Stomach (tissue), 4 donors: ENCODE data around the gene ANXA8.

Experiments
- CTCF ChIP-seq, 7 experiments: fragments of 450-650 bp in 4 of 7; fragments of 200-600 bp in 3 of 7; sonication (generic) in 3 of 7; IDR thresholded peaks; one replicate each; pipeline ENCODE4 v1.5.1; 2016 to 2019; ENCODE audit warnings: antibody characterized with exemption in 7 of 7, control low read depth in 2 of 7, mild to moderate bottlenecking in 1 of 7
- EP300 ChIP-seq: sonication (generic); formaldehyde crosslinking; IDR thresholded peaks from one replicate; pipeline ENCODE4 v1.6.1; 2017; ENCODE audit warnings: antibody characterized with exemption
- POLR2A ChIP-seq, 4 donors: fragments of 450-650 bp; IDR thresholded peaks; one replicate each; pipeline ENCODE4 v1.6.1; 2016; ENCODE audit warnings: antibody characterized with exemption in 4 of 4, control low read depth in 2 of 4, mild to moderate bottlenecking in 1 of 4, moderate library complexity in 1 of 4
- POLR2AphosphoS5 ChIP-seq, 3 donors: sonication (generic); formaldehyde crosslinking; IDR thresholded peaks; one replicate each; pipeline ENCODE4 v1.6.1; 2016; ENCODE audit warnings: antibody characterized with exemption in 3 of 3

- TF ChIP-seq CTCF (IDR thresholded peaks at IDR 0.05) (no peak), POLR2AphosphoS5 (IDR thresholded peaks at IDR 0.05) (no peak), EP300 (no peak), POLR2A (IDR thresholded peaks at IDR 0.05) (no peak)
Measured at GRCh38 chr10:47421057-47421952, 62.6 kb downstream of the ANXA8 start.
